Measurements from ENCODE around the gene FOXL2.
A peak's percentile ranks its signal among the peaks of the same experiment; 100 is the strongest.

FOXL2 gene

GRCh38 chr3:138945709-138946662, 951 bp downstream of the FOXL2 start:
- DNase-seq (ENCODE audit: low read depth in 2 of 2), result no peak

DNA sequence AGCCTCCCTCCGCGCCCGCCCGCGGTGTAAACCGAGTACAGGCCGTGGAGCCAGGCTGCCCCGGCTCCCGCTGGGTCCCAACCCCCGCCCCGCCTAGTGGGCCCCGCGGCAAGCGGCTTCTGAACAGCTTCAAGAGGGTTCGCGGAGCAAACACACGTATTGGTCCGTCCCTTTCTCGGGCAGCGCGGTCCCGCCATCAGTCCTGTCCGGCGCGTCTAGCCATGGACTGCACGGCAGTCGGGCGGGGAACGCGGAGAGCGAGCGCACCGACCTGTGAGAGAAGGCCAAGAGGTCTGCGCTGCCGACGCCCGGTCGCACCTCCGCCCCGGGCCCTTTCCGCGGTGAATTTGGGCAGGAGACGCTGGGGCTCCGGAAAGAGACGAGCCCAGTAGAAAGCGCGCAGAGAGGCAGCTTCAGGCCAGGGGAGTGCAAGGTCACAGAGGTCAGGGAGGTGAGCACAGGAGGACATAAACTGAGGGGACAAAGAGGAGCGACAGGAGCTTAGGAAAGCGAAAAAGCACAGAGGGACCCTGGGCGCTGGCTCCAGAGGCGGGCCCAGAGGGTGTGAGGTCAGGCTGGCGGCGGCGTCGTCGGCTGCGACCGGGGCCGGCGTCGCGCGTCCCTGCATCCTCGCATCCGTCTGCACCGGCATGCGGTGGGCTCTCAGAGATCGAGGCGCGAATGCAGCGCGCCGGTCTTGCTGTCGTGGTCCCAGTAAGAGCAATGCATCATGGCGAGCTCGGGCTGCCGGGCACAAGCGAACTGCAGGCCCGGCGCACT, 1.8 kb downstream of the FOXL2 start:
- no peak for DNase-seq (ENCODE audit: low read depth in 2 of 2)

- no peak for DNase-seq (ENCODE audit: low read depth in 2 of 2)
These were observed 2.3 kb downstream of the FOXL2 start for GRCh38 chr3:138944654-138944928.

DNA sequence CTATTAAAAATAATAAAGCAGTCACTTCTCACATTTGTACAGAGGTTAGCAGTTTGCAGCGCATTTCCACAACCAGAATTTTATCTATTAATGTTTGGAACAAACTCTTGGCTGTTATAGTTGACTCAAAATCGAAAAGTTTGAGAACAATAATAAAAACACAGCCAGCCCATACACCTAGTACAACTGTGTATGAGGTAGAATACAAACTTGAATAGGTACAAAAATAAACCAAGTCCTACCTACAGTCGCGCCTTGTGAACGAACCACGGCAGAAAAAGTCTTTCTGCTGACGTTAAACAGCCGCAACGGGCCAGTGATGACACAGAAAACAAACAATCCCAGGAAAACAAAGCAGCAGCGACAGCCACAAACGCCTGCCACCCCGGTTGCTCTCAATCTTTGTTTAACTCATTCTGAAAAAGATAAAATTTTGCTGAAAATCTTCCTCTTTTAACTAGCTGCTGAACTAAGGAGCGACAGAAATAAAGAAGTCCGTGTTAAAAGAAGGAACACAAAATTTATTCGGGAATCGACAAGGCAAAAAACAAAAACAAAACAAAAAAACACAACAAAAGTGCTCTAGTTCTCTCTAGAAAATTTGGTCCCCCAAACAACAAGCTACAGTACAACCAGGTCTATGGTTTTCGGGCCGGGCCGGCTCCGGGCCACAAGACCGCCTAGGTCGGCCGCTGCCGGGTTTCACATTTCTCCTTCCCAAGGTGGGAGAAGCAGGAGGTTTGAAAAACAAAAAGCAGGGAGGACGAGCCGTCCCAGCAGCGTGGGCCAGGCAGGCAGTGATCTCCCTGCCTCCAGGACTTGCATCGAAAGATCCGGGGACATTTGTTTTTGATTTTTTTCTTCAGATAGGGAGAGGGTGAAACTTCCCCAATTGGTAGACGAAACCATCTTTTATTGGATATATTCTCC, 2.9 kb downstream of the FOXL2 start:
- no peak for DNase-seq (ENCODE audit: low read depth in 2 of 2)

DNA sequence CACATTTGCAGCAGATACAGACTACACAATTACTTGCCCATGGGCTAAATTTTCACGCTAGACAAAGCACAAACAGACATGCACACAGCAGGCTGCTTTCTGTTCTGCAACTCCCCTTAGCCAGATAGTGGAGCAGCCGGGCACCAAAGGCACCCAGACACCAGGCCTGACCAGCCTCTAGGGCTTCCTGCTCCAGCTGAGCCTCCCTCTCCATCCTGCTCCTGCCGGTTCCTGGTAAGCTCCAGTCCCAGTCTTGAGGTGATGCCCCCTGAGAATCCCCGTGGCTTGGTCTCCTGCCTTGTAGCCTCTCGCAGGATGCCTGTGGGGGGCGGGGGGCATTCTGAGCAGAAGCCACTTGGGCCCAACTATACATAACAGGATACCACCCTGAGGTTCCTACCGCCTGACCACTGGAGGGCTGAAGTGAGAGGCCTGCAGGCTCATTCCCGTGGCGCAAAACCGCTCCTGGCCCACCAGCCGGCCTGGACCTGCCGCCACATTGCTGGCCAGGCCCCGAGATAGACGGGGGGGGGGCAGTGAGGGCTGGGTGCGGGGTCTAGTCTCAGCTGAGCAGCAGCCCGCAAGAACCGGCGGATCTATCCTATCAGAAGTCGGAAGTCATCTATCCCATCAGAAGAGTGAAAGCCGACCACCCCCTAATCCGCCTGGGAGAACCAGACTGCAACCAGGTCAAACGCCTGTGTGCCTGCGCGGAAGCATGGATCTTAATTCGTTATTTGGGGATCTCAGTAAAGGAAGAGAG, 3.9 kb downstream of the FOXL2 start:
- no peak for DNase-seq (ENCODE audit: low read depth in 2 of 2)

DNA sequence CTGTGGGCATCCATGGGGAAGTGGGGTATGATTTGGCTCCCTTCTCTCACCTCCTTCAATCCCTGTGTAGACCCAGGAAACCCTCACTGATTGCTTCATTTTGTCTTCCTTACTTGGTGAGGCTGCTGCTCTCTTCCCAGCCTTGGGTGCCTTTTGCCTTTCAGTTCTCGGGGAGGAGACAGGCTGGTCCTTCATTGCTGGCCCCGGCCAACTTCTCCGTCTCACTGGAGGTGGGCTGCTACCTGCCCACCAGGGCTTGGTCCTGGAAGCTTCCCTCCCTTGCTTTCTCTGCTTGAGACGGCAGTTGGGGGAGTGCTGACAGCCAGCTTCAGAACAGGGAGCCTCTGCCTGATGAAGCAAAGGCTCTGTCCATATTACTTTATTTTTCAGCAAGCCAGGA, 4.7 kb downstream of the FOXL2 start:
- no peak for DNase-seq (ENCODE audit: low read depth in 2 of 2)

DNA sequence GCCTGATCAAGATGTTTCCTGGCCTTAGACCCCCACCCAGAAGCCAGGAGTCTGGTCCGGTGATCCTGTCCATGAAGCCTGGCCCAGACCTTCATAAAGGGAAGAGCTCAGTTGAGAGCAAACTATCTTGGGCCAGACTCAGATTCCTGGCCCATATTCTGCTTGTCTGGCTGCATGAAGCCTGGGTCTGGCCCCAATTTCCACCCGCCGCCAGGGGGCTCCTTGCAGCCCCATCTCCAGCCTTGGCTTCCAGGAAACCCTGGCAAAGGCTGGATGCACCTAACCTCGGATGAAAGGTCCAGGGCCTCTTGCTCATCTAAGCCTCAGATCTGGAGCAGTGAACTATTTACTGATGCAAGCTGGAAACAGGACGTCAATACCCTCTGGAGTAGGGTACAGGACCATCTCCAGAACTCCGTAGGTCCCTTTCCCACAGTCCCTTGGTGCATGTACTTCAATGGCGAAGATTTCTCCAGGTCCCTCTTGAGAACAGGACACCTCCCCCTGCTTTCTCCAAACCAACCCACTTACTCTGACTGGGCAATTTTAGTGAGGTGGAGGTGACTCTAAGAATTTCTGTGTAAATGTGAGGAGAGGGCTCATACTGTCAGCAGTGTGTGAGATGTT, 5.6 kb downstream of the FOXL2 start:
- no peak for DNase-seq (ENCODE audit: low read depth in 2 of 2)

DNA sequence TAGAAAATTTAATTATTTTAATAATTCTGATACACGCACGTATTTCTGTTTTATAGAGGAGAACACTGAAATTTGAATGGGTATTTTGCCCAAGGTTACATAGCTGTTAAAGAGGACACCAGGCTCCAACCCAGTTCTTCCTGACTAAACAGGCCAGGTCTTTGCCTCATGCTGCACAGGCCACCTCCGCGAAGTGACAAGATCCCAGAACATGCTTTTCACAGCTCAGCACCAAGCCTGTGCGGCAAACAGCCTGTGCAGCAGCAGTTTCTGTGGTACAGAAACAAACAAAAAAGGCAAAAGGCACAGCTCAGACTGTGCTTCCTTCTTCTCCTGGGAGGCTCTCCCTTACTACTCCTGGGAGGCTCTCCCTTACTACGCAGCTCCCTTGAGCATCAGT, 6.5 kb downstream of the FOXL2 start:
- no peak for DNase-seq (ENCODE audit: low read depth in 2 of 2)

DNA sequence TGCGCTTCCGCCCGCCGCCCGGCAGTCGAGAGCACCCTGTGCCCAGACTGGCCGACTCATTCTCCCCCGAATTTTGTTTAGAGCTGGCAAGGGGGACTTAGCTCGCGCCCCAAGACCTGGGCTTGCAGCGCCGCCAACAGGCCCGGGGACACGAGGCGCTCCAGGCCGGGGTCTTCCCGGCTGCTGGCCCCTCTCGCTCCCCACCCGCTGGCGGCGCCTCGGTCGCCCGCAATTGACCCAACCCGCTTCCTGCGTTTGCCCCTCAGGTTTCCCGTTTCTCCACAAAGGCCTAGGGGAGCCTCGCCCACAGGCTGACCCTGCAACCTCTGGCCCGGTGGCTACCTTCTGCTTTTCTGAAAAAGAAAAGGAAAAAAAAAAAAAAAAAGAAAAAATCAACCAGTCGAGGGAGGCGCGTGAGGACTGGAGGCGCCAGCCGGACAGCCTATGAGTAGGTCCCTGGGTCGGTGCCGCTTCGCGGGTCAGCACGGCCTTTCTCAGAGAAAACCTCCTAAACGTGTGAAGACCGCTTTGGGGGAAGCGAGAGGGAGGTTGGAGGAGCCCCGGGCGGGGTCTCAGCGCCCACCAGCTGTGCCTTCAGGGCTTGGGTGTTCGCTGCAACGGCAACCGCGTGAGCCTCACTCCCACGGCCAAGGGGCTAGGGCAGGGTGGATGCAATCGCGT, 7.2 kb downstream of the FOXL2 start:
- DNase-seq (ENCODE audit: low read depth in 2 of 2), result no peak

DNA sequence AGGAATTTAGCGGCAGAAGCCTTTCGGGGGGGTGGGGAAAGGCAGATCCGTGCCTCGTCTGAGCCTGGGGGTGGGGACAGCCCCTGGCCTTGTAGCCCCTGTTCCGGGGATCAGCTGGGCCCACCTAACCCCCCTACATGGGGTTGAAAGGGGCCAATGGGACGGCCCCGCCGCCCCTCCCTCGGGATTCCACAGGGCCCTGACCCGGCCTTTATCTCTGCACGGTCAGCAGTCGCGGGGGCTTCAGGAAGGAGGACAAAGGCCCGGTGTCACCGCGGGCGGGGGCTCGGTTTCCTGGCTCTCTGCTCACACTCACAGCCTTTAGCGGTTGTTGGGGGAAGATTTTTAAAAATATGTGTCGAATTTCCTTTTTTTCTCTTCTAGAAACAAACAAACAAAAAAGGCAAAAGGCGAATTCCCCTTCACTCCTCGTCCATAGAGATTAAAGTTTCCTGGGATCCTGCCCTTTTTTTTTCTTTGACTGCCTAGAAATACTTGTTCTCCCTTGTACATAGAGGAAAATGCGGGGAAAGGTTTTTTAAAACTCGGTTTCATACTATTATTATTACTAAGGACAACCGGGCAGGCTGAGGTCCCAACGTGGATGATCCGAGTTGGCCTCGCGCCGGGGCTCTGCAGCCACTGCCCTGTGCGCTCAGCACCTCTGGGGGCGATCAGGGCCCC, 7.9 kb downstream of the FOXL2 start:
- DNase-seq (ENCODE audit: low read depth in 2 of 2), result no peak

GRCh38 chr3:138938056-138938876, 8.7 kb downstream of the FOXL2 start:
- DNase-seq (ENCODE audit: low read depth in 2 of 2), result no peak

- DNase-seq (ENCODE audit: low read depth in 2 of 2), result no peak
These were observed 9.3 kb downstream of the FOXL2 start for GRCh38 chr3:138937690-138938055.

DNA sequence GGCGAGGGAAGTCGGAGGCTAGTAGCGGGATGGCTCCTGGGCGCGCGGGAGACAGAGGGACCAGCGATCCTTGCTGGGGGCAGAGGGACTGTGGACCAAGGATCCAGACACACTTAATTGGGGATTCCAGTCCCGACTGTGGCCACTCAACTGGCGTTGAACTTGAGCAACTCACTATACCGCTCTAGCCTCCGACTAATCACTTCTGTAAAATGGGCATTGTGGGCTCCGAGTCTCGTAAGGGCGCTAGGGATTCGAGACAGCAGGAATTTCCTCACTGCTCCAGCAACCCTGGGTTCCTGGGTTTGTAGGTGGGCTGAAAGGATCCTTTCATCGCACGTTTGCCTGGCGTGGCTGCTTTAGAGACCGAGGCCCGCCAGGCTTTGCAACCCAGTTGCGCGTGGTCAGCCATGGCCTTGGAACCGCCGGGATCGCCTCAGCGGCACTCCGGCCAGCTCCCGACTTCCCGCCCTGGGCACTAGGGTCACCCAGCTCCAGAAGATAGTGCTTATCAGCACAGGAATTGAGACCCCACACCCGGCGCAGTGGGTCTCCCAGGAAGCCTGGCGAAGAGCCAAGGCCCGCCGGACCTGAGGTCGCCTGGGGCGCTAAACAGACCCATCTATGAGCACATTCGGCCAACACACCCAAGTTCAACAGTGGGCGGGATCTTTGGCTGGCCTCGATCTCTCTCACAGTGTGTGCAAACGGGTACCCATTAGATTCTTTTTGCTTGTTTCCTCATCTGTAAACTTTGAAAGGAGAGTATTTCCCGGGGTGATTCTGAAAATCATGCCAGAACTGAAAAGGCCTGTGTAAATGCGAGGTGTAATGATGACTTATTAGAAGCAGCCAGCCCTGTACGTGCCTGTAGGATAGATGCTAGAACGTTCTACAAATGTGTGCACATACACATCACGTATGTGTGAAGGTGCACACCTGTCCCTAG, 9.9 kb downstream of the FOXL2 start:
- no peak for DNase-seq (ENCODE audit: low read depth in 2 of 2)

DNA sequence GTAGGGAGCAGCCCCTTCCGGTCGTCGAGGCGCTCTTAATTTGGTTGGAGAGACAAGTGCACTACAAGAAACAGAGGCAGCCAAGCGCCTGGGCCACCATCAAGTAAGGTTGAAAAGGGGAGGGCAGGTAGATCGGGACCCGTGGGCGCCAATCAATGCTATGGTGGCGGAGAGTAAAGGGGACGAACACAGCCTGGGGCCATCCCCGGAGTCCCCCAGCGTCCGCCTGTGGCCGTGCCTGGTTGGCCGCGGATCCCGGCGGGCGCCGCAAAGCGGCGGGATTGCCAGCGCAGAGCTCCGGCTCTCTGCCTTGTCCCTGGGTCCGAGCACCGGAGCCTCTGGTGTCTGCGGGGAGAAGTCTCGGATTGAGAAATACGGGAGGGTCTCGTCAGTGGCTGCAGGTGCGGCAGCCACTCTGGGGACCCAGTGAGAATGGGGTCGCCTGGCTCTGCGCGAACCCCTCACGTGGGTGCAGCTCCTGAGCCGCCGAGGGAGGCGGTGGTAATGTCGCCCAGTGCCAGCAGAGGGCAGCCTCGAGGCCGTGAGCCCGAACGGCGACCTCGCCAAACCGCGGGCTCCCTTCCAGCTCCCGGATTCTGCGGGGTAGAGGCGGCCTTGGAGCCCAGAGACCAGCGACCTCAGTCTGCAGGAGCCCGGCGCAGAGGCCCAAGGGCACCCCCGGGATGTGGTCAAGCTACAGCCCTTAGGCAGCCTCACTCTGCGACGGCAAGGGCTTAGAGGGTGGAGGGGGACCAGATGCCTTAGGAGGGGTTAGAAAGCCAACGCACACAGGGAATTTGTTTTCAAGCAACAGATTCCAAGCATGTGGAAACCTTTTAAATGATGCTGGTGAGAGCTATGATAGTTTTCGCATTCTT, 10.8 kb downstream of the FOXL2 start:
- peak; percentile 69 to 75 for DNase-seq (ENCODE audit: low read depth in 2 of 2)

DNA sequence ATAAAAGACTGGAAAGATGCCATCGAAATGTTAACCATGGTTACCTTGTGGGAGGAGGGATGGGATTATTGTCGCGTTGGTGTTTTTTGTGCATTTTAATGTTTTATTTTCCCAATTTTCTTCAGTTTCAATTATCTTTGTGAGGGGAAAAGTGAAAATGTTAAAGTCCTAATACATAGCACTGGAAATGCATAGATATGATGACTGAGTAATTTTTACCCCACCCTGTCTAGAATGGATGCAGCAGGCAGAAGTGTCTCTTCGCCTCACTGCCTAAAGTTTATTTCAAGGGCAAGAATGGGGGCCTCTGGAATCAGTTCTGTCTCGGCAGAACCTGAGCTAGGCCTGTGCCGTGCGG, 11.5 kb downstream of the FOXL2 start:
- no peak for DNase-seq (ENCODE audit: low read depth in 2 of 2)

GRCh38 chr3:138933981-138934691, 12.8 kb downstream of the FOXL2 start:
- DNase-seq (ENCODE audit: low read depth in 2 of 2), result no peak

Measured in stimulated activated CD4-positive, alpha-beta T cell treated with anti-CD3 and anti-CD28 coated beads, Interleukin-4, amount 100 ng/mL, for 48 hours (primary cell).